A204.1 (cell line): ENCODE results near the gene JARID2.

ENCODE experiments used
- FAIRE-seq: peaks from 2 replicates; lab custom pipeline; 2012; peaks lifted over from hg19 to GRCh38; lab: Jason Lieb, UNC

JARID2 gene

GRCh38 chr6:15472621-15473020 lies 226.8 kb downstream of the JARID2 start:
- no peak for FAIRE-seq

- FAIRE-seq = no peak
Measured at GRCh38 chr6:15473174-15473573, 227.3 kb downstream of the JARID2 start.

GRCh38 chr6:15473741-15474161 lies 227.9 kb downstream of the JARID2 start:
- no peak for FAIRE-seq

GRCh38 chr6:15474196-15474595 lies 228.3 kb downstream of the JARID2 start:
- FAIRE-seq = no peak

GRCh38 chr6:15475261-15475660 lies 229.4 kb downstream of the JARID2 start:
- FAIRE-seq = no peak

GRCh38 chr6:15475872-15476271 lies 230.0 kb downstream of the JARID2 start:
- no peak for FAIRE-seq

- FAIRE-seq = no peak
Measured at GRCh38 chr6:15476631-15477380, 230.9 kb downstream of the JARID2 start.

GRCh38 chr6:15477746-15478145 lies 231.9 kb downstream of the JARID2 start:
- FAIRE-seq = no peak

- no peak for FAIRE-seq
Measured at GRCh38 chr6:15479761-15480160, 233.9 kb downstream of the JARID2 start.

- no peak for FAIRE-seq
Measured at GRCh38 chr6:15480525-15480924, 234.7 kb downstream of the JARID2 start.

GRCh38 chr6:15481390-15482291 lies 235.8 kb downstream of the JARID2 start:
- no peak for FAIRE-seq

- no peak for FAIRE-seq
Measured at GRCh38 chr6:15483060-15483459, 237.2 kb downstream of the JARID2 start.

- FAIRE-seq = no peak
Measured at GRCh38 chr6:15484140-15484539, 238.3 kb downstream of the JARID2 start.

GRCh38 chr6:15484821-15485220 lies 239.0 kb downstream of the JARID2 start:
- FAIRE-seq = no peak

GRCh38 chr6:15485936-15486335 lies 240.1 kb downstream of the JARID2 start:
- FAIRE-seq = no peak

- no peak for FAIRE-seq
Measured at GRCh38 chr6:15487262-15487661, 241.4 kb downstream of the JARID2 start.

GRCh38 chr6:15489261-15489962 lies 243.5 kb downstream of the JARID2 start:
- no peak for FAIRE-seq

- no peak for FAIRE-seq
Measured at GRCh38 chr6:15490242-15491100, 244.6 kb downstream of the JARID2 start.

- peak; percentile 19 for FAIRE-seq
Measured at GRCh38 chr6:15491255-15491985, 245.6 kb downstream of the JARID2 start.

- FAIRE-seq = no peak
Measured at GRCh38 chr6:15491986-15492269, 246.1 kb downstream of the JARID2 start.

- FAIRE-seq = no peak
Measured at GRCh38 chr6:15493437-15494168, 247.7 kb downstream of the JARID2 start.
